MCF 10A (cell line): ENCODE measurements around the gene SNW1. TPM values are rescaled to one million over a fixed set of nuclear protein-coding genes. Genes with fewer than 3 reads are reported as not detected.

Experiments used
- total RNA-seq: library from RNA; stranded (reverse); gene quantifications from 2 replicates; pipeline ENCODE4 v1.2.3, GENCODE V29; 2022

The SNW1 gene
- total RNA-seq, 1 experiment from 2014 or later: 113 TPM

Other genes starting within 250 kb of the SNW1 start
- gene SPTLC2, start 144.5 kb downstream of the SNW1 start, total RNA-seq: 10.3 and 15.8 TPM in 2 replicates
- 14.4 and 19.0 TPM in 2 replicates for gene ALKBH1, start 53.1 kb downstream of the SNW1 start, total RNA-seq
- gene SLIRP, start 53.1 kb downstream of the SNW1 start, total RNA-seq: 154 and 249 TPM in 2 replicates
- 7.0 and 7.8 TPM in 2 replicates for gene ADCK1, start 39.0 kb upstream of the SNW1 start, total RNA-seq